NCI-H2196 treated with DMSO at 0.1 percent for 48 hours (cell line): ENCODE measurements around the gene SLC43A3.

Source experiments
- DNase-seq: peaks from one replicate; lab custom pipeline; 2025; ENCODE audit not compliant: unreplicated experiment; lab: John Stamatoyannopoulos, UW

Gene SLC43A3

DNA sequence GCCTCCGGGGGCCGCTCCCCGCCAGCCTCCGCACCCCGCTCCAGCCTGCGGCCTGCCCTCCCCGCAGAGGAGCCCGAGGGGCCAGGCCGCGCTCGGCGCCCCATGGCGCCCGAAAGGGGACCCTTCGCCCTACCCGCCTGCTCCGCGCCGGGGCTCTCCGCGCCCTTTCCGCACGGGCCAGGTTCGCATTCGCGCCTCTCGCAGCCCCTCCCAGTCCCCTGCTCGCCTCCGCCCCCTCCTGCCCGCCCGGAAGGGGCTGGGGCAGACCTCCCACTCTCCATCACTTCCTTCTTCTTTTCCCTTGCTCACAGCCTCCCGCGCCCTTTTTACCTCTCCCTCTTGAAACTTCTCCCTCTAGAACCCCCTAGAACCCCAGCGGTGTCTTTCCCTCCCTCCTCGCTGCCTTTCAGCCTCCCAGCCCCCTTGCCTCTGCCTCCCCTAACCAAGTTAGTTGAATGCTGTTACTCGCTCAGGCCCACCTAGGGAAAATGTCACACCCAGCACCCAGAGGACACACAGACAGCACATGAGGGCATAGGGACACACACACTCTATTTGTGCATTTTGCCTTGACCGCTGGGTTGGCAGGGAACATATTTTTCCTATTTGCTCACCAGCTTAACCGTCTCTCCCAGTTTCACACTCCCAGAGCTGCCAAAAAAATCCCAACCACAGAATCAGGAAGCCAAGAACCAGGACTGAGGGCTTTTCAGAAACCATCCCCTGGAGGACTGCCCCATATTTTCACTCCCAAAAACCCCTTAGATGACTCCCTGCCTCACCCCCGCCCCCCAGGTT, at the start of gene SLC43A3:
Gene SLC43A3 (minus strand): TSS at position 193 of the 798 bp plus-strand sequence. CDS start 949 bp downstream, outside the sequence.
- DNase-seq, result peak; percentile 45

DNA sequence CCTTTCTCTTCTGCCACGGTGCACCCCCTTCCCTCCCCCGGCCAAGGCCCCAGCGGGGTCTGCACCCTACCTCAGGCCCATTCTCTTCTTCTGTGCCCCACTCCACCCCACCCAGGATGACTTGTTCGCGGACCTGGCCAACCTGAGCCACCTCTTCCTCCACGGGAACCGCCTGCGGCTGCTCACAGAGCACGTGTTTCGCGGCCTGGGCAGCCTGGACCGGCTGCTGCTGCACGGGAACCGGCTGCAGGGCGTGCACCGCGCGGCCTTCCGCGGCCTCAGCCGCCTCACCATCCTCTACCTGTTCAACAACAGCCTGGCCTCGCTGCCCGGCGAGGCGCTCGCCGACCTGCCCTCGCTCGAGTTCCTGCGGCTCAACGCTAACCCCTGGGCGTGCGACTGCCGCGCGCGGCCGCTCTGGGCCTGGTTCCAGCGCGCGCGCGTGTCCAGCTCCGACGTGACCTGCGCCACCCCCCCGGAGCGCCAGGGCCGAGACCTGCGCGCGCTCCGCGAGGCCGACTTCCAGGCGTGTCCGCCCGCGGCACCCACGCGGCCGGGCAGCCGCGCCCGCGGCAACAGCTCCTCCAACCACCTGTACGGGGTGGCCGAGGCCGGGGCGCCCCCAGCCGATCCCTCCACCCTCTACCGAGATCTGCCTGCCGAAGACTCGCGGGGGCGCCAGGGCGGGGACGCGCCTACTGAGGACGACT, 49.3 kb upstream of the SLC43A3 start:
- no peak for DNase-seq

DNA sequence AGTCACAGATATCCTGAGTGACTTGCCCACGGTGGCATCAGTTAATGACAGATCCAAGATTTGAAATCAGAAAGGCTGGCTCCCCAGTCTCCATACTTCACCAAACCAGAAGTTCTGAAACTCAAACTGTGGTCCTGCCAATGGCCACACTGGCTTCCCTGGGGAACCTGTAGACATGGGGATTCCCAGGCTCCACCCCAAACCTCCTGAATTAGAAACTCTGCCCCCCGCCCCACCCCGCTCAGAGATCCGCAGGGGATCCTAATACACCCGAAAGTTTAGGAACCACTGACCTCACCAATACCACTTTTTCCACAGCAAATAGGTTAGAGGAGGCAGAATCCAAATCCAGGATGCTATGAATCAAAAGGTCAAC, 48.7 kb upstream of the SLC43A3 start:
- no peak for DNase-seq

DNA sequence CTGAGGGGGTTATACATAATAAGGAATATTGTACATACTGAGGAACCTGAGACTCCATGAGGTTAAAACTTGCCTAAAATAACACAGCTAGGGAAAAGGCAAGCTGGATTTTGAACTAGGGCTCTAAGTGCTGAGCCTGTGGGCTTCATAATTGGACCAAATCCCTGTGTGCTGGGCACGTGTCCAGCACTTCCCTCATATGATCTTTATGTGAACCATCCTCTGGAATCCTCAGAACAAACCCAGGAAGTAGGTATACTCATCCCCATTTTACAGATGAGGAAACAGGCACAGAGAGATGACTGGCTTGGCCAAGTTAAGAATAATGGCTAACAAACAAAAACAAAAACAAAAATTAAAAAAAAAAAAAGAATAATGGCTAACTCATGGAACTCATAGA, 48.3 kb upstream of the SLC43A3 start:
- no peak for DNase-seq

DNA sequence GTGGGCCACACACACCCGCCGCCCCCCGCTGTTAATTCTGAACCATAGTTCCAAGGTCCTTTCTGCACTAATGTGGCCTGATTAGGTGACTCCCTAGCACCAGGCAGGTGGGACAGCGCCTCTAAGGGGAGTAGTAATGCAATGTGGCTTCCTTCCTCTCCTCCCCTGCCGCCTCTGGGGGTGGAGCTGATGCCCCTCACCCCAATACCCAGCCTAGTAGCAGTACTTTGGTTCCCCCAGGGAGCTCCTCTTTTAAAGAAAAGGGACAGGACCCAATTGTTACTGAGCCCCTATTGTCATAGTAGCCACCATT, 47.8 kb upstream of the SLC43A3 start:
- no peak for DNase-seq

DNA sequence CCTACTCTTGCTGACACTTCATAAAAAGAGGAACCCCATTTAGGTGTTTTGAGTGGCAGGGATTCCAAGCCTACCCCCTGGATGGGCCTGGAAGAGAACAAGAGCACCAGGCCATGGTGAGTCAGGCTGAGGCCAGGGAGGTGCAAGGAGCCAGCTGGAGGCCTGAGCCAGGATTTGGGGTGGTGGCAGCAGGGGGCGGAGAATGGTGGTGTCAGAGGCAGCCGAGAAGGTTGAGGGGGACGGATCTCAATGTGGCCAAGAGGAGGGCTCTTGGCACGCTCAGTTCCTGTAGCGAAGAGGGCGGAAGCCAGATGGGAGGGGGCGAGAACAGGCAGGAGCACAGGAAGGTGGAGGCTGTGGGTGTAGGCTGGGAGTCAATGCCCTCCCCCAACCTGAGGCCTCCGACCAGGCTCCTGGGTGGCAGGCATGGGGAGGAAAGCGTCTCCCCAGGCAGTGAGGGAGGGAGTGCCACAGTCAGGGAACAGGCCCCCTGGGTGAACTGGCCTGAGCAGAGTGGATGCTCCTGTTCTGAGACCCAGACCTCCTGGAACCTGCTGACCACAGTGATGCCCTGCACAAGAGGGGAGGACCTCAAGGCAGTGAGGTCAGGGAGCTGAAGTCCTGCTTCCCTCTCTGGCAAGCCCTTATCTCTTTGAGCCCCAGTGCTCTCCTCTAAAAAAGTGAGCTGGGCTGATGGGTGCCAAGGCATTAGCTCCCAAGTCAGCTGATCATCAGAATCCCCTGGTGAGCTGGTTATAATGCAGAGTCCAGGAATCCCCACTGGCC, 47.3 kb upstream of the SLC43A3 start:
- no peak for DNase-seq

DNA sequence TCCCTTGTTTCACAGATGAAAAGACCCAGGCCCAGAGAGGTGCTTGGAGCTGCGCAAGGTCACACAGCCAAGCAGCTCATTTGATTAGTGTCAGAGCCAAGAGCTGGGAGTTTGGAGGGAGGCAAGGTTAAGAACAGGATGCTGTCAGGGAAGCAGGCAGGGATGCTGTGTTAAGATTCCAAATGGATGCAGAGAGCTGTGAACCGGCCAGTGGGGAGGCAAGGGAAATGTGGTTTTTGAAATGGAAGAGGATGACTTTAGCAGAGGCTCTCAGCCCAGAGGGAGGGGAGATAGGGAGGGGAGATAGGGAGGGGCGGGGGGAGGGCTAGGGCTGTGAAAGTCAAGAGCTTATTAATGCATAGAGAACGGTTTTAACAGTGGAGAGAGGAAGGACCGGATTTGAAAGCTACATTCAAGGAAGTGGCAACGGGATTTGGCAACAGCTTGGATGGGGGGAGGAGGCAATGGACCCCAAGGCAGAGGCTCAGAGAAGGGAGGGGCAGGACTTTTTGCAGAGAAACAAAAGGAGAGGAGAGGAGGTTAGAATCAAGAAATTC, 46.4 kb upstream of the SLC43A3 start:
- no peak for DNase-seq

DNA sequence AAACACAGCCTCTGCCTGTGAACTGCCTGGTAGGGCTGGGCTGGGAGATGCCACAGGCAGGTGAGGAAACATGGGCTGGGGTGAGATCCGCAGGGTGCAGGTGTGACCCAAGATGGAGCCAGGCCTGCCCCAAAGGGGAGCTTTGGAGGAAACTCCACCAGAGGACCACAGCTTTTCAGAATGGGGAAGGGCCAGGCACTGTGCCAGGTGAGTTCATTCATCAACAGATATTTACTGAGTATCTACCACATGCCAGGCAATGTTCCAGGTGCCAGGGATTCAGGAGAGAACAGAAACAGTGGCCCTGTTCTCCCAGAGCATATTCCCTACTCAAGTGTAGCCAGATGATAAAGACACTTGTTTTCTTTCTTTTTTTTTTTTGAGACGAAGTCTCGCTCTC, 44.6 kb upstream of the SLC43A3 start:
- no peak for DNase-seq

DNA sequence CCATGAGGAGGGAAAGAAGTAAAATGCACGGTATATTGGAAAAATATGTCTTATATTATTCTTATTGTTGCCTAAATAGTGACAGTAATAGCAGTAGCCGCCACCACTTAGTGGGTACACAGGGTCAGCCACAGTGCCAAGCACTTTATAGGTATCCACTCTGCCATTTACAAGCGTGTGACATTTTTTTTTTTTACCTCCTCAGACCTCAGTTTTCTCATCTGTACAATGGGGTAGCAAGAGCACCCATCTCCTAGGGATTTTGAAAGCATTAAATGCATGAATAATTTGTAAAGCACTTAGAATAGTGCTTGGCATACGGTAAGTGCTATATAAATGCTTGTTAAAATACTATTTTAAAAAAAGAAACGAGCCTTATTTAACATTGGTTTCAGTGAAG, 42.3 kb upstream of the SLC43A3 start:
- DNase-seq, result no peak

DNA sequence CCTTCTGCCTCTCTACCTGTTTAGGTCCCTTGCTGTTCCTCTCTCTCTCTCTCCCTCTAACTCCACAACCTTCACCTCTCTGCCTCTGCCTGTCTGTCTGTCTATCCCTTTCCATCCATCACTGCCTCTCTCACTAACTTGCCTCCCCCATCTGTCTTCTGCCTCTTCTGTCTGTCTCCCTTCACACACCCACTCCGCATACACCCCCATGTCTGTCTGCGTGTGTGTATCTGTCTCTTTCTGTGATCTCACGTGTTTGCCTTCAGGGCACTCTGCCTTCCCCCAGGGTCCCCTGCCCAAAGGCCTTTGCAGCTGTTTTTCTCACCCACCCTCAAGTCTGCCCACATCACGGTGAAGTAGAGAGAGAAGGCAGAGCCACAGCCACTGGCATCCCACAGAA, 41.4 kb upstream of the SLC43A3 start:
- no peak for DNase-seq

DNA sequence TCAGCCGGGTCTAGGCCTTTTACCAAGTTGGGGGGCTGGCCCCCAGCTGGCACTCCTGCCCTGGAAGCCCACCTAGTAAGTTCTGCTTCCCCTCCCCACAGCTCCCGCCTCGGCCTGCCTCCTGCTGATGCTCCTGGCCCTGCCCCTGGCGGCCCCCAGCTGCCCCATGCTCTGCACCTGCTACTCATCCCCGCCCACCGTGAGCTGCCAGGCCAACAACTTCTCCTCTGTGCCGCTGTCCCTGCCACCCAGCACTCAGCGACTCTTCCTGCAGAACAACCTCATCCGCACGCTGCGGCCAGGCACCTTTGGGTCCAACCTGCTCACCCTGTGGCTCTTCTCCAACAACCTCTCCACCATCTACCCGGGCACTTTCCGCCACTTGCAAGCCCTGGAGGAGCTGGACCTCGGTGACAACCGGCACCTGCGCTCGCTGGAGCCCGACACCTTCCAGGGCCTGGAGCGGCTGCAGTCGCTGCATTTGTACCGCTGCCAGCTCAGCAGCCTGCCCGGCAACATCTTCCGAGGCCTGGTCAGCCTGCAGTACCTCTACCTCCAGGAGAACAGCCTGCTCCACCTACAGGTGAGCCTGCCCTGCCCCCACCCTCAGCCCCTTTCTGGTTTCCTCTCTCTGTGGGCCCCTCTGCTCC, 40.7 kb upstream of the SLC43A3 start:
- no peak for DNase-seq

DNA sequence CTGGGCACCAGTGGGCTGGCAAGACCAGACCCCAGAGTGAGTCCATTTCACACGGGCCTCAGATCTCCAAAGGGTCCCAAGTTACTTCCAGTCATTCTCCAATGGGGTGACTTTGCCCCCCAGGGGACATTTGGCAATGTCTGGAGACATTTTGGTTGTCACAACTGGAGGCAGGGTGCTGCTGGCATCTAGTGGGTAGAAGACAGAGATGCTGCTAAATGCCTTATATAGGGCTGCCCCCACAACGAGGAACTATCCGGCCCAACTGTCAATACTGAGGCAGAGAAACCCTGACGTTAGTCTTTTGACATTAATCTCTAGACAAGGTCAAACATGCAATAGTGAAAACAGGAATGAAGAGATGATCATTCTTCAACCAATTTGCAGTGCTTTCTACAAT, 39.8 kb upstream of the SLC43A3 start:
- no peak for DNase-seq

DNA sequence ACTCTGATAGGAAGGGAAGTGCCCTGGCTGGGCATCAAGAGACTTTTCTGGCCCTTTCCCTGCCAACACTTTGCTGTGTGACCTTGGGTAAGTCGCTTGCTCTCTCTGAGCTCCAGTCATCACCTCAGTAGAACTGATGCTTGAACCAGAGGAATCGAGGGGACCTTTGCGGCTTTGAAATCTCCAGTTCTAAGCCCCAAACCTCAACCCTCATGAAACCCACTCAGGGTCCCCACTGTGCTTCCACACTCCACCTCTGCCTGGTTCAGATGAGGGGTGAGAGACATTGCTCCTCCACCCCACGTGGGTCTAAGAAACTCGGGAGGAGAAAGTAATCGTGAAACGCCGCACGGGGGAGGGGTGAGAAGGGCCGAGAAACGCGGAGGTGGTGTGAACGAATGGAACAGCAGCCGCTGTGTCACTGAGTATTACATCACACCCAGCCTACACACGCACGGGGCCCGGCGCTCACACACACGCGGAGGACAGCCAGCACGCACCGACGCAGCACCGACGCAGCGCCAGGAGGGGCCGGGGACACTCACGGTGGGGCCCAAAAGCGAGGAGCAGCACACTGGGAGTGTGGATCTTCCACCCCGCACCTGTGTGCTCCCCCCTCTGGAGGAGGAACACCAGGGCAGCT, 37.7 kb upstream of the SLC43A3 start:
- DNase-seq, result no peak

DNA sequence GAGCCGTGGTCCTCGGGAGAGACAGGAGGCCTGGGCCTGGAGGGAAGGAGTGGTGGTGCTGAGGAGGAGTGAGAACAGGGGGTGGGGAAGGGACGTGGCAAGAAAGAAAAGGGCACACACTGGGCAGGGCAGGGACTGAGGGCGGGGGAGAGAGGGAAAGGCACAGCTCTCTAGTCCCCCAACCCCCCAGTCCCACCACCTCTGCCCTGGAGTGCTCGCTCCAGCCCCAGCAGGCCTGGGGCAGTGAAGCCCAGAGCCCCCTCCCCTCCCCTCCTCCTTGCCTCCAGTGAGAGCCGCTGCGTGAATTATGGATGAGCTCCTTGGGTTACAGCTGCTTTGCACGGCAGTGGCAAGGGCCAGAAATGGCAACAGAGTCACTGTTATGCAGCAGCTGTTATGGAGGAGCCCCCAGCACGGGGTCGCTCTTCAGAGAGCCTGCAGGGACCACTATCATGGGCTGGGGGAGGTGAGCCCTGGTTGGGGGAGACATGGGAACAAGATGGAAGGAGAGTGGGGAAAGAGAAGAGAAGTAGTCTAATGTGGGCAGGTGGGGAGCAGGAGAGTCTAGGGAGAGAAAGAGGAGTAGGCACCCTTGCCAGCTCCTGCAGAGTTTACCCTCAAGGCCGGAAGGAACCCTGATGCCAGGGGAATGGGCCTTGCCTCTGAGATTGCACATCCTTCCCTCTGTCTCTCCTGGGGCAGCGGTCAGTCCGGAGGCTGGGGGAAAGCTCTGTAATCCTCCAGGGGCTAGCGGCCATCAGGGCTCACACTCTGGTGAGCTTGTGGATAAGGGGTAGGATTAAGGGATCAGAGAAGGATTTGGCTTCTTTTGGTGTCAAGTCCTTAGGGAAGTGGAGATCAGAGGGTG, 37.0 kb upstream of the SLC43A3 start:
- no peak for DNase-seq

DNA sequence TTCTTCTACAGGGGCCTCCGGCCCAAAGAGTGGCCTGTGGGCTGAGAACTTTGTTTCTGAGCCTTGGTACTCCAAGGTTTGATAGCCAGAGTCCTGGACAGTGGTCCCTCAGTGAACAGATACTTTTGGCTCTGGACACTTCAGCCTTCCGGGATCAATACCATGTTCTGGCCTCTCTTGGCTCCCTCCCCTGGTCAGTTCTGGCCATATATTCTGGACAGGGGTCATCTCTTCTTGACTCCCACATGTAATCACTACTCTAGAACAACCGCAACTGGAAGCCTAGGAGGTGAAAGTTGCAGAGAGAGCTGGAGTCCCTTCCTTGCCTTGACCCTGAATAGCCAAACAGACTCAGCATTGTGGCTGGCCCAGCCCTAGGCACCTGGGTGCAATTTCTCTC, 35.7 kb upstream of the SLC43A3 start:
- no peak for DNase-seq

DNA sequence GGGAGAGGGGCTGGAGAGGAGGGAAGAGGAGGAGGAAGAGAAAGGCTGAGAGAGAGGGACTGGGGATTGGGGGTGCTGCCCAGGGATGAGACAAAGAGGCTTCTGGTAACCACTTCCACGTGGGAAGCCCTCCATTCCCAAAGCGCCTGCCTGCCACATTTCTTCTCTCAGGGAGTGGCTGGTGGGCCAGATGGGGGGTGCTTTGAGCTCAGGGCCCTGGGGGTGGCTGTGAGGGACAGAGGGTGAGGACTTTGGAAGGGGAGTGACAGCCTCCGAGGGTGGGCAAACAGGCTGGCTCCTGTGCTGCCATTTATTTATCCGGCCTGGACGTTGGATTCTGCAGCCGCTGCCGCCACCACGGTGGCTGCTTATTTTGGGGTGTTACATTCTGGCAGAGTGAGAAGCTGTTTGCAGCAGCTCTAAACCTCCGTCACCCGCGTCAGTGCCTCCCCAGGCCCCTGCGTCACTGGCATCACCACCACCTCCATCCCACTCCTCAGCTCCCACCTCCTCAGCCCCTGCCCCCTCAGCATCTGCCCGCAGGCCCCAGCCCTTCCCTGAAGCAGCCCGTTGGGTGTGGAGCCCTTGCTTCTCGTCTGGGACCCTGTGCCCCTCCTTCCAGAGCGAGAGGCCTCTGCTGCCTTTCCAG, 35.0 kb upstream of the SLC43A3 start:
- DNase-seq, result no peak

DNA sequence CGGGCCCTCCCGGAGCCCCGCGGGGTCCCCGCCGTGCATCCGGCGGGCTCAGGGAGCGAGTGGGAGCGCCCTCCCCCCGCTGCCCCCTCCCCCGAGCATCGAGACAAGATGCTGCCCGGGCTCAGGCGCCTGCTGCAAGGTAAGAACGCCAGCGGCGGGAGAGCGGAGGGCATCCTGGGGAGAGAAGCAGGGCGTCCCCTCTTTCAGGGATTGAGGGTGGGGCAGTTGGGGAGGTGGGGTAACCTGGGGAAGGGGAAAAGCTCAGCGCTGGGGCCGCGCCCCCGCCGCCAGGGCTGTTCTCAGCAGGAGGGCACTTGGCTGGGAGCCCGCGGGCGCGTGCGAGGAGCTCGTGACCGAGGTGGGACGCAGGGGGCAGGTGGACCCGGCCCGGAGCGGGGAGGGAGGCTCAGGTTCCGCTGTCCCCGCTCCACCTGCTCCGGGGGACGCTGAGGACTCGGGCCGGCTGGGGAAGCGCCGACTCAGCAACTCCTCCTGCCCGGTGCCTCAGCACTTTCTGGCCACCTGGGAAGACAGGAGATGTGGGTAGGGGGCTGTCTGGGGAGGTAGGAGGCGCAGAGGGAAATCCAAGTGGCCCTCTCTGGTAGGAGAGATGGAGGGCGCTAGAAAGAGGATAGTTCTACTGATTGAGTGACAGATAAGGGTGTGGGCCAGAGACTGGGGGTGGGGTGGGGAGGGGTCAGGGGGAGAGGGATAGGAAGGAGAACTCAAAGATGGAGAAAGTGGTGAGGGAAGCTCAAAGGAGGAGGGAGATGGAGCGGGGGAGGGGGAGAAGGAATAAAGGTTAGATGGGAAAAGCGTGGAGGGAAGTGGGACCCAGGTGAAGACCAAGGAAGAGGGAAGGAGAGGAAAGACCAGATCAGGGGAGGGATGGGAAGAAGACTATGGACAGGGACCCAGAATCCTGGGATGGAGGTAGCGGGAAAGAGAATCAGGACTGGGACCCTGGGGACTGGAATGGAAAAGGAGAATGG, 34.1 kb upstream of the SLC43A3 start:
- no peak for DNase-seq
